Activated CD4-positive, alpha-beta T cell treated with anti-CD3 and anti-CD28 coated beads, Interleukin-2, amount 10 ng/mL, durations not matched to agents 7 days and 5 days (primary cell): ENCODE data around the gene PPIP5K1. TPM values are rescaled to one million over a fixed set of nuclear protein-coding genes. Genes with fewer than 3 reads are reported as not detected.

ENCODE experiments used
- CTCF ChIA-PET: fragments of 350-600 bp; sonication (Branson Sonifier 250); formaldehyde crosslinking; loops from one replicate; lab custom pipeline; 2021; ENCODE audit warnings: antibody characterized with exemption; lab: Charles Lee
- POLR2A ChIA-PET: fragments of 350-600 bp; sonication (Branson Sonifier 250); formaldehyde crosslinking; loops from one replicate; lab custom pipeline; 2021; ENCODE audit warnings: antibody characterized with exemption; lab: Charles Lee
- DNase-seq: peaks from one replicate; pipeline ENCODE4 v3.0.0-alpha.2; 2020
- H3K27ac Mint-ChIP-seq: one replicate; pipeline ENCODE4 v1.8.0; 2021; ENCODE audit warnings: mild to moderate bottlenecking, moderate library complexity, mixed read lengths
- H3K27me3 Mint-ChIP-seq: one replicate; pipeline ENCODE4 v1.8.0; 2021; ENCODE audit warnings: mixed read lengths
- H3K36me3 Mint-ChIP-seq: one replicate; pipeline ENCODE4 v1.8.0; 2021; ENCODE audit warnings: low read depth, mixed read lengths
- H3K4me1 Mint-ChIP-seq: one replicate; pipeline ENCODE4 v1.8.0; 2021; ENCODE audit warnings: mixed read lengths
- H3K4me3 Mint-ChIP-seq: one replicate; pipeline ENCODE4 v1.8.0; 2021; ENCODE audit warnings: mild to moderate bottlenecking, moderate library complexity, mixed read lengths
- H3K9me3 Mint-ChIP-seq: one replicate; pipeline ENCODE4 v1.8.0; 2021; ENCODE audit warnings: mixed read lengths
- total RNA-seq, 2 experiments: library from RNA; stranded (reverse); gene quantifications; one replicate each; pipeline ENCODE4 v1.2.3, GENCODE V29; 2021

PPIP5K1 gene
- total RNA-seq, 2 experiments from 2014 or later, result 24.0 to 24.3 TPM

GRCh38 chr15:43511012-43511885 is 78.8 kb downstream of the PPIP5K1 start:
- CTCF ChIA-PET, result interaction anchor here (0.6 to 6.4 kb wide), 12 partner anchors 10 to 1918 kb away, joined by 3 to 59 read pairs (median 4); partner anchors contain the start of genes TP53BP1, TUBGCP4 and ZSCAN29

GRCh38 chr15:43510200-43511011 is 79.6 kb downstream of the PPIP5K1 start:
- H3K9me3 Mint-ChIP-seq, result no peaks in the 10 kb centered on the region
- CTCF ChIA-PET, result interaction anchor here (0.6 to 6.4 kb wide), 10 partner anchors 10 to 779 kb away, joined by 3 to 59 read pairs (median 6); partner anchors contain the start of genes TP53BP1, TUBGCP4 and ZSCAN29
- peaks cover 7% of the 10 kb centered on the region for H3K36me3 Mint-ChIP-seq
- H3K27ac Mint-ChIP-seq, result peak overlapping the region; percentile 99
- peak overlapping the region; percentile 96 for H3K4me3 Mint-ChIP-seq
- peaks cover 54% of the 10 kb centered on the region for H3K4me1 Mint-ChIP-seq
- DNase-seq, result peak; percentile 98
- POLR2A ChIA-PET, result interaction anchor here (0.6 to 1.1 kb wide), 7 partner anchors 18 to 374 kb away, joined by 3 to 8 read pairs (median 4); partner anchors contain the start of genes PDIA3, TUBGCP4 and ZSCAN29
- peaks cover 7% of the 10 kb centered on the region for H3K27me3 Mint-ChIP-seq

More at GRCh38 chr15:43511012-43511885, 78.8 kb downstream of the PPIP5K1 start:
- Mint-ChIP-seq H3K36me3 (peaks cover 7% of the 10 kb centered on the region), H3K27me3 (peaks cover 10% of the 10 kb centered on the region), H3K4me3 (peak overlapping the region; percentile 96), H3K9me3 (no peaks in the 10 kb centered on the region), H3K27ac (peak overlapping the region; percentile 99), H3K4me1 (peaks cover 63% of the 10 kb centered on the region)
- POLR2A ChIA-PET, result interaction anchor here (0.6 to 1.1 kb wide), 6 partner anchors 17 to 235 kb away, joined by 3 to 7 read pairs (median 4); partner anchors contain the start of genes PDIA3, TUBGCP4 and ZSCAN29
- peak; percentile 38 for DNase-seq

- no peaks in the 10 kb centered on the region for H3K9me3 Mint-ChIP-seq
- no peak for DNase-seq
- peaks cover 7% of the 10 kb centered on the region for H3K36me3 Mint-ChIP-seq
- POLR2A ChIA-PET, result interaction anchor here (1.1 kb wide), 1 partner anchor 139 kb away, joined by 3 read pairs; the partner anchor contains the start of genes TUBGCP4 and ZSCAN29
- peaks cover 7% of the 10 kb centered on the region for H3K27me3 Mint-ChIP-seq
- peaks cover 51% of the 10 kb centered on the region for H3K4me1 Mint-ChIP-seq
- CTCF ChIA-PET, result interaction anchor here (1.4 to 2.9 kb wide), 2 partner anchors 9 to 28 kb away, joined by 4 to 11 read pairs; no protein-coding TSS in a partner anchor
- H3K27ac Mint-ChIP-seq, result peak overlapping the region; percentile 99
- peak overlapping the region; percentile 96 for H3K4me3 Mint-ChIP-seq
Observed at GRCh38 chr15:43509660-43510199, 80.3 kb downstream of the PPIP5K1 start.

- Mint-ChIP-seq H3K36me3 (peaks cover 7% of the 10 kb centered on the region), H3K4me3 (peak overlapping the region; percentile 96), H3K27me3 (peaks cover 7% of the 10 kb centered on the region), H3K9me3 (no peaks in the 10 kb centered on the region), H3K27ac (peak overlapping the region; percentile 99), H3K4me1 (peaks cover 45% of the 10 kb centered on the region)
- DNase-seq, result no peak
- CTCF ChIA-PET, result no interaction called here
- POLR2A ChIA-PET, result no interaction called here
Observed at GRCh38 chr15:43508991-43509659, 80.9 kb downstream of the PPIP5K1 start.

GRCh38 chr15:43508421-43508820 is 81.6 kb downstream of the PPIP5K1 start:
- peaks cover 7% of the 10 kb centered on the region for H3K27me3 Mint-ChIP-seq
- H3K36me3 Mint-ChIP-seq, result peaks cover 7% of the 10 kb centered on the region
- H3K4me1 Mint-ChIP-seq, result peaks cover 38% of the 10 kb centered on the region
- ChIA-PET POLR2A (no interaction called here), CTCF (interaction anchor here (0.7 kb wide), 1 partner anchor 1623 kb away, joined by 3 read pairs; no protein-coding TSS in a partner anchor)
- H3K4me3 Mint-ChIP-seq, result no peak overlapping the region
- H3K27ac Mint-ChIP-seq, result peak overlapping the region; percentile 62
- H3K9me3 Mint-ChIP-seq, result no peaks in the 10 kb centered on the region
- DNase-seq, result no peak

- Mint-ChIP-seq H3K27ac (no peak overlapping the region), H3K36me3 (no peaks in the 10 kb centered on the region), H3K27me3 (no peaks in the 10 kb centered on the region), H3K4me1 (peaks cover 16% of the 10 kb centered on the region), H3K4me3 (no peak overlapping the region), H3K9me3 (no peaks in the 10 kb centered on the region)
- ChIA-PET CTCF (interaction anchor here (1.2 to 2.3 kb wide), 2 partner anchors 9 to 65 kb away, joined by 3 to 9 read pairs; no protein-coding TSS in a partner anchor), POLR2A (no interaction called here)
- no peak for DNase-seq
Observed at GRCh38 chr15:43505738-43506137, 84.3 kb downstream of the PPIP5K1 start.

GRCh38 chr15:43499635-43500034 is 90.4 kb downstream of the PPIP5K1 start:
- ChIA-PET POLR2A (no interaction called here), CTCF (interaction anchor here (0.6 to 2.8 kb wide), 2 partner anchors 11 to 59 kb away, joined by 3 to 11 read pairs; no protein-coding TSS in a partner anchor)
- Mint-ChIP-seq H3K4me3 (no peak overlapping the region), H3K27me3 (no peaks in the 10 kb centered on the region), H3K4me1 (no peaks in the 10 kb centered on the region), H3K27ac (no peak overlapping the region), H3K9me3 (no peaks in the 10 kb centered on the region), H3K36me3 (no peaks in the 10 kb centered on the region)
- DNase-seq, result no peak

- H3K9me3 Mint-ChIP-seq, result no peaks in the 10 kb centered on the region
Observed at GRCh38 chr15:43498990-43499389, 91.0 kb downstream of the PPIP5K1 start.

GRCh38 chr15:43493703-43494472 is 96.1 kb downstream of the PPIP5K1 start:
- no peaks in the 10 kb centered on the region for H3K9me3 Mint-ChIP-seq
- H3K4me1 Mint-ChIP-seq, result peaks cover 27% of the 10 kb centered on the region
- CTCF ChIA-PET, result interaction anchor here (1.0 to 1.3 kb wide), 7 partner anchors 10 to 64 kb away, joined by 3 to 11 read pairs (median 4); partner anchors contain the start of gene MAP1A
- POLR2A ChIA-PET, result no interaction called here
- no peaks in the 10 kb centered on the region for H3K27me3 Mint-ChIP-seq
- H3K27ac Mint-ChIP-seq, result peak overlapping the region; percentile 12
- H3K4me3 Mint-ChIP-seq, result peak overlapping the region; percentile 89
- DNase-seq, result no peak
- peaks cover 8% of the 10 kb centered on the region for H3K36me3 Mint-ChIP-seq

More at GRCh38 chr15:43498990-43499389, 91.0 kb downstream of the PPIP5K1 start:
- Mint-ChIP-seq H3K4me3 (no peak overlapping the region), H3K27me3 (no peaks in the 10 kb centered on the region), H3K36me3 (no peaks in the 10 kb centered on the region), H3K27ac (no peak overlapping the region), H3K4me1 (peaks cover under 1% of the 10 kb centered on the region)
- ChIA-PET POLR2A (no interaction called here), CTCF (interaction anchor here (0.6 kb wide), 1 partner anchor 58 kb away, joined by 3 read pairs; no protein-coding TSS in a partner anchor)
- no peak for DNase-seq

- peak within 1 kb of the TSS; percentile 89 for H3K27ac Mint-ChIP-seq
- POLR2A ChIA-PET, result interaction anchor here (0.7 kb wide), 1 partner anchor 1375 kb away, joined by 5 read pairs; no protein-coding TSS in a partner anchor
- peak; percentile 97 for DNase-seq
- CTCF ChIA-PET, result interaction anchor here (0.6 to 1.5 kb wide), 10 partner anchors 9 to 74 kb away, joined by 3 to 11 read pairs (median 4); partner anchors contain the start of gene MAP1A
- H3K4me3 Mint-ChIP-seq, result peak within 1 kb of the TSS; percentile 89
- peaks cover 32% of the 10 kb centered on the region for H3K4me1 Mint-ChIP-seq
- H3K9me3 Mint-ChIP-seq, result no peaks in the 10 kb centered on the region
- H3K36me3 Mint-ChIP-seq, result peaks cover 12% of the 10 kb centered on the region
- no peaks in the 10 kb centered on the region for H3K27me3 Mint-ChIP-seq
Observed at GRCh38 chr15:43492673-43493601, 97.1 kb downstream of the PPIP5K1 start, which contains the start of gene TP53BP1. Gene TP53BP1 (minus strand): TSS chr15:43493156. CDS start chr15:43493043, 113 bp downstream.
